Adrenal gland (tissue), 5 donors: ENCODE data around the gene THAP4.
"Not testable (repeated sequence)": the region's sequence is repeated elsewhere in the genome, so short reads cannot be mapped to it uniquely, and the experiment has no call there.

Experiments used
- POLR2A ChIP-seq, 2 donors: fragments of 450-650 bp; IDR thresholded peaks; one replicate each; pipeline ENCODE4 v1.6.1; 2017; ENCODE audit warnings: antibody characterized with exemption in 2 of 2, mild to moderate bottlenecking in 2 of 2, moderate library complexity in 1 of 2
- TF ChIP-seq, protein P1 (sequence below), 6 experiments: fragments of 450-650 bp in 4 of 6; fragments of 200-600 bp in 2 of 6; sonication (generic) in 1 of 6; IDR thresholded peaks; 1 replicate in 5 of 6; 2 replicates in 1 of 6; pipeline versions ENCODE4 v1.5.1 to v1.8.0; 2016 to 2021; ENCODE audit warnings: antibody characterized with exemption in 6 of 6, mild to moderate bottlenecking in 2 of 6, moderate library complexity in 1 of 6
- donor health status: DM: no; HTN: no; CAD: no.

DNA sequence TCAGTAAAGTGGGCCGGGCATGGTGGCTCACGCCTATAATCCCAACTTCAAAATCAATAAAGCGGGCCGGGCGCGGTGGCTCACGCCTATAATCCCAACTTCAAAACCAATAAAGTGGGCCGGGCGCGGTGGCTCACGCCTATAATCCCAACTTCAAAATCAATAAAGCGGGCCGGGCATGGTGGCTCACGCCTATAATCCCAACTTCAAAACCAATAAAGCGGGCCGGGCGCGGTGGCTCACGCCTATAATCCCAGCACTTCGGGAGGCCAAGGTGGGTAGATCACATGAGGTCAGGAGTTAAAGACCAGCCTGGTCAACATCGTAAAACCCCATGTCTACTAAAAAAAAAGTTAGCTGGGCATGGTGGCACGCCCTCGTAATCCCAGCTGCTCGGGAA lies 25.8 kb upstream of the THAP4 start:
- TF ChIP-seq, protein P1, sequence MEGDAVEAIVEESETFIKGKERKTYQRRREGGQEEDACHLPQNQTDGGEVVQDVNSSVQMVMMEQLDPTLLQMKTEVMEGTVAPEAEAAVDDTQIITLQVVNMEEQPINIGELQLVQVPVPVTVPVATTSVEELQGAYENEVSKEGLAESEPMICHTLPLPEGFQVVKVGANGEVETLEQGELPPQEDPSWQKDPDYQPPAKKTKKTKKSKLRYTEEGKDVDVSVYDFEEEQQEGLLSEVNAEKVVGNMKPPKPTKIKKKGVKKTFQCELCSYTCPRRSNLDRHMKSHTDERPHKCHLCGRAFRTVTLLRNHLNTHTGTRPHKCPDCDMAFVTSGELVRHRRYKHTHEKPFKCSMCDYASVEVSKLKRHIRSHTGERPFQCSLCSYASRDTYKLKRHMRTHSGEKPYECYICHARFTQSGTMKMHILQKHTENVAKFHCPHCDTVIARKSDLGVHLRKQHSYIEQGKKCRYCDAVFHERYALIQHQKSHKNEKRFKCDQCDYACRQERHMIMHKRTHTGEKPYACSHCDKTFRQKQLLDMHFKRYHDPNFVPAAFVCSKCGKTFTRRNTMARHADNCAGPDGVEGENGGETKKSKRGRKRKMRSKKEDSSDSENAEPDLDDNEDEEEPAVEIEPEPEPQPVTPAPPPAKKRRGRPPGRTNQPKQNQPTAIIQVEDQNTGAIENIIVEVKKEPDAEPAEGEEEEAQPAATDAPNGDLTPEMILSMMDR (IDR thresholded peaks at IDR 0.05): not testable (repeated sequence)
- TF ChIP-seq POLR2A (IDR thresholded peaks at IDR 0.05): not testable (repeated sequence)
